SK-N-DZ (cell line): ENCODE measurements around the gene DOCK6.

Experiments
- DNase-seq: peaks from one replicate; pipeline ENCODE4 v3.0.0-alpha.2; 2015; ENCODE audit warnings: low spot score

Gene DOCK6

DNA sequence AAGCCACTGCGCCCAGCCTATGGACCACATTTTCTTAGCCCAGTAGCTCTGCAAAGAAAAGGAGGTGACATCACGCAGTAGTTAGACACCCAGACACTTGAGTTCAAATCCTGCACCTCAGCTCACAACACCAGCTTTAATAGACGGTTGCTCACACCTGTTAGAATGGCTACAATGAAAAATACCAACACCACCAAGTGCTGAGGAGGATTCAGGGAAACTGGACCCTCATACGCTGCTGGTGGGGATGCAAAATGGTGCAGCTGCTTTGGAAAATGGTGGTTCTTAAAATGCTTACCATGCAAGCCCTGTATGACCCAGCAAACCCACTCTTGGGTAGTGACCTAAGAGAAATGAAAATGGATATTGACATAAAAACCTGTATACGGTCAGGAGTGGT, 11.7 kb upstream of the DOCK6 start:
- DNase-seq = no peak

DNA sequence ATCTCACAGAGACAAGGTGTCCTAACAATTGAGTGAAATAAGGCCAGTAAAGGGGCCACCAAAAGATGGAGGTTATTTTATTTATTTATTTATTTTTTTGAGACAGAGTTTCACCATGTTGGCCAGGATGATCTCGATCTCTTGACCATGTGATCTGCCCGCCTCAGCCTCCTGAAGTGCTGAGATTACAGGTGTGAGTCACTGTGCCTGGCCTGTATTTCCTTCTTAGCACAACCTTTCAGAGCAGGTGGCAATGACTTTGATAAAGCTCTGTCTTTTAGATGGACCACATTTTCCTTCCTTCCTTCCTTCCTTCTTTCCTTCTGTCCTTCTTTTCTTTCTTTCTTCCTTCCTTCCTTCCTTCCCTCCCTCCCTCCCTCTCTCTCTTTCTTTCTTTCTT, 11.0 kb upstream of the DOCK6 start:
- no peak for DNase-seq

DNA sequence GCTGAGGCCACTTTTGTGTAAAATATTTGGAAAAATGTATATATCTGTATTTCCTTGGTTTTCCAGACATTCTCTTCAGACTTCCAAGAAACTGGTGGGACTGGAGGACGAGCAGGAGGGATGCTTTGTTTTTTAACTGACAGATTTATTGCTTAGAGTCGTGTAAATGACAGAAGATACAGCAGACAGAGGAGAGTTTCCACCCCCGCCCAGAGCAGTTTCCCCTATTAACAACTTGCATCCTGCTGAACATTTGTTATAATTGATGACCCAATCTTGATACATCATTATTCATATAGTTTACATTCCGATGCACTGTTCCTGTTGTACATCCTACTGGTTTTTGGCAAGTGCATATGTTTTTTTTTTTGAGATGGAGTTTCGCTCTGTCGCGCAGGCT, 7.1 kb upstream of the DOCK6 start:
- DNase-seq = no peak

DNA sequence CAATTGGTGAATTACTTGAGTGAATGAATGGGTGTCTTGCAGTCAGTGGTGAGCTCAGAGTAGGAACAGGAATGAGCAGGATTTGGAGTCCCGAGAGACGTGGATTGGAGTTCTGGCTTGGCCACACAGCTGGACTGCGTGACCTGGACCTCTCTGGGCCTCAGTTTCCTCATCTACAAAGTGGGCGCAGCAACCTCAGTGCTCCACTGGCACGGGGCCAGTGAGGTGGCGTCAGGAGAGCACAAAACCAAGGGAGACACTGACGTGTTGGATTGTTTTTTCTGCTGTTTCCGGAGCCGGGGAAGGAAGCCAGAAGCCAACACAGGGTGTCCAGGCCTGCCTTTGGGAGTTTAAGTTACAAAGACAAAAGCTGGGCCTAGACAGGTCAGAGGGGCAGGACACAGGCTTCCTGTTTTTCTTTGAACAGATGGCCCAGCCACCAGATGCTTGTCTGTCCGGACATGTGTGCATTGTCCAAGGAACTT, 6.5 kb upstream of the DOCK6 start:
- no peak for DNase-seq

DNA sequence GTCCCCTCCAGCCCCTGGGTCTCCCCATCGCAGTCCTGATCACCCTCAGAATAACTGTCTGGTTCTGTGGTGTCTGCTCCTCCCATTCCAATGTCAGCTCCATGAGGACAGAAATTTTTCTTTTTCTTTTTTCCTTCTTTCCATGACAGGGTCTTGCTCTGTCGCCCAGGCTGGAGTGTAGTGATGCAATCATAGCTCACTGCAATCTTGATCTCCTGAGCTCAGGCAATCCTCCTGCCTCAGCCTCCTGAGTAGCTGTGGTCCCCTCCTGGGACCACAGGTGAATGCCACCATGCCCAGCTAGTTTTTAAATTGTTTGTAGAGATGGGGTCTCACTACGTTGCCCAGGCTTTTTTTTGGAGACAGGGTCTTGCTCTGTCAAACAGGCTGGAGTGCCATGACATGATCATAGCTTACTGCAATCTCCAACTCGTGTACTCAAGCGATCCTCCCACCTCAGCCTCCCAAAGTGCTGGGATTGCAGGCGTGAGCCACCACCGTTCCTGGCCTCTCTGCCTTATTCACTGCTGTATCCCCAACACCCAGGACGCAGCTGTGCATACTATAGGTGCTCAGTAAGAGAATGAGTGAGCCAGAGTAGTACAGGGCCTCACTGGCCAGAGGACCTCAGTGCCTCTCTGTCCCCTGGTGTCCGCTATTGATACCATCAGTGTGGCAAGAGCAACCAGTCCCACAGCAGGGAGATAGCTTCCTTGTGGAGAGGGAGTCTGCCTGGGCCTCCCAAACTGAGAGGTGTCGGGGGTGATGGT, 5.2 kb upstream of the DOCK6 start:
- no peak for DNase-seq

DNA sequence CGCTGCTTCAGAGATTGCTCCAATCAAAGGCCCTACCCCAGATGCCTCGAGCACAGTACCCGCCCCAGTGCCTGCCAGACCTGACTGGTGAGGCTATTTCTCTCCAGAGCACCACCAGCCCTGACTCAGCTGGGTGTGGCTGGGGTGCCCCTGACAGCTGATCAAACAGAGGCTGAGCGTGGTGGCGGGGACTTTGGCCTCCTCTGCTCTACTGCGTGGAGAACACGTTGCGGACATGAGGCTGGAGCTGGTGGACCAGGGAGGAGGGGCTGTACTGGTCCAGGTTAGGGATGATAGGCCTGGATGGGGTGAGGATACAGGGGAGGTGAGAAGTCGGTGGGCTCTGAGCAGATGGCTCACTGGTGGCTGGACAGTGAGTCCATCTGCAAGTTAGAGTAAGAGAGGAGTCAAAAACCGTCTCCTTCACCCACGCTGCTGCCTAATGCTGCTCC, 3.5 kb upstream of the DOCK6 start:
- DNase-seq = no peak

DNA sequence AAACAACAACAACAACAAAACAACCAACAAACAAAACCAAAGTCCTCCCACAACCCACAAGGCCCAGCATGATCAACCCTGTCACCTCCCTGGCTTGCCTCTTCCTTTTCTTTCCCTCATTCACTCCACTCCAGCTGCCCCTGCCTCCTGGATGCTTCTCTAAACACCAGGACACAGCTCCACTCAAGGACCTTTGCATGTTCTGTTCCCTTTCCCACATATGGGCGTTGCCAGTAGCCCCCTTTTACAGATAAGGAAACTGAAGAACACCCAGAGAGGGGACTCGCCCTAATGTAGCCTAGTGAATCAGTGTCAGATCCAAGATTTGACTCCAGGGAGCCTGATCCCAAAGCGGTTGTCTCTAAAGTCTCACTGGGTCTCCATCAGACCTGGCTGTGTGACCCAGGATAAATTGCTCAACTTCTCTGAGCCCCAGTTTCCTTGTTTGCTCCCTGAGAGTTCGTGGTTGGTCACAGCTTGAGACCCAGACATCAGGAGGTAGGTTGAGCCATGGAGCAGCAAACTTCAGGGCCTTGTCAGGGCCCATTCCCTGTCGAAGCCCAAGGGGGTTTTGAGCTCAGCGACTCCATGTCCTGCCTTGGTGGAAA, 3.0 kb upstream of the DOCK6 start:
- DNase-seq = no peak

DNA sequence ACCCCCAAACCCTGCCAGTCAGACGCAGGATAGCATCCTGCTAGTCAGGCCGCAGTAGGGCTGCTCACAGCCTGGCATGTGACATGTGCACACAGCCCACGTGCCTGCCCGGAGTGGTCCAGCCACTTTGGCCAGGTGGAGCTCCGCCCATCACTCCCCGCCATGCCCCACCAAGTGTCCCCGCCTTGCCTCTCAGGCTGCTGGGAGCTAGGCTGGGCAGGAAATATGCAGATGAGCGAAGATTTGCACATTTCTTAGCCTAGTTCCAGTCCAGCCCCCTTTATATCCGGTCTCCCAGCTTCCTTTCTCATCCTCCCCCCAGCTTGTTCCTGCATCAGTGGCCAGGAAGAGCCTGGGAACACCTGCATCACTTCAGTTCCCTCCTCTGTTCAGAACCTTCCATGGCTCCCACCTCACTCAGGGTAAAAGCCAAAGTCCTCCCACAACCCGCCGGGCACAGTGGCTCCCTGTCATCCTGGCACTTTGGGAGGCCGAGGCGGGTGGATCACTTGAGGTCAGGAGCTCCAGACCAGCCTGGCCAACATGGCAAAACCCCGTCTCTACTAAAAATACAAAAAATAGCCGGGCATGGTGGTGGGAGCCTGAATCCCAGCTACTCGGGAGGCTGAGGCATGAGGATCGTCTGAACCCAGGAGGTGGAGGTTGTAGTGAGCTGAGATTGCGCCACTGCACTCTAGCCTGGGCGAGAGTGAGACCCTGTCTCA, 2.3 kb upstream of the DOCK6 start:
- no peak for DNase-seq

DNA sequence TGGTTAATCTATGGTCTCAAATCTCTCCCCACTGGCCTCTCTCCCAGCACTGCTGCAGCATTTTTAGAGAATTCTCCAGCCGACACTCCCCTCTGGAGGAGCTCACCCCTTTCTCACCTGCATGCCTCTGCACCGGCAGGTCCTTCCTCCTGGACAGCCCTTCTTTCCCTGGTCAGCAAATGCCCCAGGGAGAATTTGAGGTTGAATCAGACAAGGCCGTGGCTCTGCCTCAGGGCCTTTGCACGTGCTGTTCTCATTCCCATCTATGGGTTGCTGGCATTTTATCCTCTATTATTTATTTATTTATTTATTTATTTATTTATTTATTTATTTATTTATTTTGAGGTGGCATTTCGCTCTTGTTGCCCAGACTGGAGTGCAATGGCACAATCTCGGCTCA, 1.4 kb upstream of the DOCK6 start:
- DNase-seq = no peak

DNA sequence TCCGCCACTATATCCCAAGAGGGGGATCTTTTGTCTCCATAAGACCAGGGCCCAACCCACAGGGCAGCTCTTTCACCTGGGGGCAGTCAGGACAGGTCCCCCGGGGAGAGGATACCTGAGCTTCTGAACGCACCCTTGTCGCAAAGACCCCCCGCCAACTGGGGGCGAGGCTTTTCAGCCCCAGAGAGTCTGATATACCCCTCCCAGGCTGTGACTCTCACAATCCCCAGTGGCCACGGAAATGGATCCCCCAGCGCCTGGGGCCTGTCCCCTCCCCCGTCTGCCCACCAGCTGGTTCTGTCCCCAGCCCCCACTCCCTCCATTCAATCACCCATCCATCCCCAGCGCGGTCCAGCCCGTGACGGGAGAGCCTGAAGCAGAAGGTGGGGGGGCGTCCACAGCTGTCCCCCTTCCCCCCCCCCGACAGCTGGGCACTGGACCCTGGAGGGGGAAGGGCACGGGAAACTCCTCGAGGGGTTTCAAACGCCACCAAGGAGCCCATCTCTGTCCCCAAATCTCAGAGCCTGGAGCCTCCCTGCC, 823 bp downstream of the DOCK6 start:
- no peak for DNase-seq

DNA sequence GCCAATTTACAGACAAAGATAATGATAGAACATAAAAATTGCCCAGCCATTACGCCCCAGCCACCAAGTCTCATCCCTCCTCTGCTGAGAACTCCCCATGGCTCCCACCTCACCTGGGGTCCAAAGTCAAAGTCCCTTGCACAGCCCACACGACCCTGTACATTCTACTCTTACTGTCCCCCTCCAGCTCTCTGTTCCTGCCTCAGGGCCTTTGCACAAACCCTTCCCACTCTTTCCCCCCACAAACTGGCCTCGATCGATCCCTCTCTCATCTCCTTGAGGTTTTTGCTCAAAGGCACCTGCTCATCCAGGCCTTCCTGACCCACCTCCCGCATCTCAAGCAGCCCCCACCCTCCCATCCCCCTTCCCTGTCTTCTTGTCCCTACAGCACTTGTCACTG, 1.3 kb downstream of the DOCK6 start:
- no peak for DNase-seq

DNA sequence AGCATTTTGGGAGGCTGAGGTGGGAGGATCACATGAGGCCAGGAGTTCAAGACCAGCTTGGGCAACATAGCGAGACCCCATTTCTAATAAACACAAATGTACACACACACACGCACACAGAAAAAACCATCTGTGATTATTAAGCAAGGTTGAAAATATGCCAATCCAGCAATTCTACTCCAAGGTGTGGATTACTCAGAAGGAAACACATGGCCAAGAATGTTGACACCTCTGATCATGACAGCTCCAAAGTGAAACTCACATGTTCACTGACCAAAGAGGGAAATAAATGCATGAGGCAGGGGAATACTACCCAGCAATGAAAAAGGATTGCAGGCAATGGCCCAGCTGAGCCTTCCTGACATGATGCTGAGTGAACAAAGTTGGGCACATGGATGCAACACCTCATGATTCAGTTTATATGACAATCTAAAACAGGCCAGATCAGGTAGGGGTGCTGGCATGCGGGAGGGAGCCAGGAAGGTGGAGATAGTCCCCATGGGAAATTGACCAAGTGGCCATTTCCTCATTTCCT, 4.4 kb downstream of the DOCK6 start:
- no peak for DNase-seq

DNA sequence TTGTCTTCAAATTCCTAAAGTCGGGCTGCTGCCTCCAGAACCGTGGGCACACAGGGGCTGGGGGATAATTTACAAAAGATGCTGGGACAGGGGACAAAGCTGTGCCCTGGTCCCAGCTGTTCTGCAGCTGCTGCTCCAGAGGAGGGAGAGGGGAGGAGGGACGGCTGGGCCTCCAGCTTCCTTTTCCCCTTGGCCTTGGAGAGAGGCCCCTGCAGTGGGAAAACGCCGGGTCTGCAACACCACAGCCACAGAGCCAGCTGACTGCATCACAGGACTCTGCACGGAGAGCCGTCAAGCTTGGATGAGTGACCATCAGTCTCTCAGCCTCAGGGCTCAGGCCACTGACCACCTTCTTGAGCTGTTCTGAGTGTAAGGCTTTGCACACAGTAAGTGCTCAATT, 6.1 kb downstream of the DOCK6 start:
- DNase-seq = no peak

DNA sequence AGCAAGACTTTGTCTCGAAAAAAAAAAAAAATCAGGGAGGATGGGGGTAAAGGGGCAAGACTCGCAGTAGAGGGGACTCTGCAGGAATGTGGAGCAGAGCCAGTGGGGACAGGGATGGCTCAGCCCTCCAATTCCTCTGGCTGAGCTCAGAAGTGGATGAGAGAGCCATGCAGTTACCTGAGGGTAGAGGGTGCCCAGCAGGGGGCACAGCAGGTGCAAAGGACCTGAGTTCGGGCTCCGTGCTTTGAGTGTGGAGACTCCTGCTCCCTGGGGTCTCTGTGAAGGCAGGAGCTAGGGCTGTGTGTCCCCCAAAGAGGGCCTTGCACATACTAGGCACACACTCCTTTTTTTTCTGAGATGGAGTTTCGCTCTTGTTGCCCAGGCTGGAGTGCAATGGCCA, 7.7 kb downstream of the DOCK6 start:
- DNase-seq = no peak

DNA sequence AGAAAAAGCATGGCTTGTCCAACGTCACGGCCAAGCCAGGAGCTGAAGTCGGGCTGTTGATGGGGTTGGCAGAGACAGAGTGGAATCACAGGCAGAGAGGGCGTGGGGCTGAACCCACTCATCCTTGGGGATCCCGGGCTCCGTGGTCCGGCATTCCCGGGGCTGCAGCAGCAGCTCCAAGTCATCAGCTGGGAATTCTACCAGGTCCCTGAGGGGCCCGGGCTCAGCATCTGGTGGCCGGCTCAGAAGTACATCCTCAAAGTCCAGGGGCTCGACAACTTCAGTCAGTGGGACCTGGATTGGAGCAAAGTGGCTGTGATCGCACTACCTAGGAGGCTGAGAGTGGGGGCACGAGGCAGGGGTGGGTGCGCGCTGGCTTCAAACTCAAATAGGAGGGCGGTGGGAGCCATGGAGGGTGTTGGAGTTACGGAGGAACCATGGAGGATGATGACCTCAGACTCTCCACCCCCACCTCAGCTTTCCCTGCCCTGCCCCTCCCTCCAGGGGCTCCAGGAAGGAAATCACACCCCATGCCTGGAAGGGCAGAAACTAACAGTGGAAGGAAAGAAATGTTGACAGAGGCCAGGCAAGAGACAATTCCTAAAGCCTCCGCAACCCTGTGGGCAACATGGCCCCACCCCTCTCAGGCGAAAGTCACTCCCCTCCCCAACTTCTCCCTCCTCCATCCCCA, 9.5 kb downstream of the DOCK6 start:
- DNase-seq = no peak

DNA sequence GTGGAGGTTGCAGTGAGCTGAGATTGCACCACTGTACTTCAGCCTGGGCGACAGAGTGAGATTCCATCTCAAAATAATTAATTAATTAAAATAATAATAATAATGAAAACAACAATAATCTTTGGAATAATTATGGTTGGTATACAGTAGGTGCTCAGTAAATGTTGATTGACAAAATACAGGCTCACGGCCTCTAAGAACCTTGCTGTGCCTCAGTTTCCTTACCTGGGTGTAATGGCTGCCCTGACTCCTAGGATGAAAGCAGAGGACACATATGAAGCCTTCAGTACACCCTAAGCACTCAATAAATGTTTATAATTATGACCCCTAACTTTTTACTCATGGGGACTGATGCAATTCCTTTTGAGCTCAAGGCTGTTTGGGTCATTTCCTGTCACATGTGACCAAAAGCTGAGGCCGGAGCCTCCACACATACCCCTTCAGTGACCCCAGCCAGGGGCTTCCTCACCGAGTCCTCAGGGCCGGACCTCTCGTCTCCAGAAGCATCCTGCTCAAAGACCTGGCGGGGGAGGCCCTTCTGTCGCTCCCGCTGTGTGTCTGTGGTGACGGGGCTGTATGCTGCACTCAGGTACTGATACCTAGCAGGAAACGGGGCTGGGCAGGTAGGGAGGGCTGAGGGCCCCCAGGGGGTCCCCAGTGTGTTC, 10.5 kb downstream of the DOCK6 start:
- no peak for DNase-seq

DNA sequence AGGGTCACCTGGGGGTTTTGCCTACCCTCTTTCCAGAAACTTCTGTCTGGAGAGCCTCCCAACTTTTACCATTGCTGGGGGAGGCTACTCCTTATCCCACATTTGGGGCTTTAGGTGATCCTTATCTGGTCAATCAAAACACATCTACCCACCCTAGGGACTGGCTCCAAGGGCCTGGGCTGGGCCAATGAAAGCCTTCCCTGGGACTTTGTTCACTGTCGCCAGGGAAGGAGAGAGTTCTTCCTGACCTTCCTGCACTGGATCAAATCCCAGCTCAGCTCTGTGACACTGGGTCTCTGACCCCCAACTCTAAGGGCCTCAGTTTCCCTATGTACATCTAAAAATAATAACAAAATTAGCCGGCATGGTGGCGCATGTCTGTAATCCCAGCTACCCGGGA, 11.1 kb downstream of the DOCK6 start:
- no peak for DNase-seq

DNA sequence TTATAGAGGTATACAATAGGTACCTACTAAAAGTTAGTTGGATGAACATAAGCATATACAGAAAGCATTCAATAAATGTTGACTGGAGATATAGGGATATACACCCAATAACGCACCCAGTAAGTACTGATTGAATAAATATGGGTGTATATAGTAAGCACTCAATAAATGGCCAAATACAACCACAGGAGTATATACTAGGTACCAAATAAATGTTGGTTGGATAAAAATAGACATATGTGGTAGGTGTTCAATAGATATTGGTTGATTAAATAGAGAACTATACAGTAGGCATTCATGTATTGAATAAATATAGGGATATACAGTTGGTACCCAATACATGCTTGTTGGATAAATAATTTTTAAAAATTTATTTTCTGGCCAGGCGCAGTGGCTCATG, 13.5 kb downstream of the DOCK6 start:
- no peak for DNase-seq

DNA sequence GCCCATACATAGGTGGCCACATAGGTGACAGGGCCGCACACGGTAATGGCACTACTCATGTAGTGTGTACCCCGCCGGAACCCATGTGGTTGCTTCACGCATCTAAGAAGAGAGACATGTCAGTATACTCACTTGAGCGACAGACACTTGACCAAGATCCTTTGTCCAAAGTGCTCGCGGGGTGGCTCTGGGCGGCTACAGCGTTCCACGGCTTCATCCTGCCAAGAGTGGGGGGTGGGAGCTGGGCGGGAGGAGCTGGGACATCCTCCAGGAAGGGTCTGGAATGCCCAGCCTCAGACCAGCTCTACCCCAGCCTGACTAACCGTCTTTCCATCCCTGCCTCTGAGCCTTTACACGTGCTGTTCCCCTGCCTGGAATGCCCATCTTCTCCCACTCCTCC, 14.4 kb downstream of the DOCK6 start:
- no peak for DNase-seq

DNA sequence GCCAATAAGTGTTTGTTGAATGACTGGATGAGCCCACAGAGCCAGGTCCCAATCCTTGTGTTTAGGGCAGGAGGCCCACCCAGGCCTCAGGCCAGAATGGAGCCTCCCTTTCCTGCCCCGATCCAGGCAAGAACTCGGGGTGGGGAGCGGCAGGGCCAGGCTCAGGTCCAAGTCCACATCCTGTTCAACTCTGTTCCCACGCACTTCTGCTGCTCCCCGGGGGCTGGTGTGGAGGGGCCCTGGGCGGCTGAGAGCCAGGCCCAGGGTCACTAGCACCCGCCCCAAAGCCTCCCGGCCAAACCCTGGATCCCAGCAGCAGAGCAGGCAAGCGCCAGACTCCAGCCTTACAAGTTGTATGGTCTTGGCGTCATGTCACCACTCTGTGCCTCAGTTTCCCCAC, 14.9 kb downstream of the DOCK6 start:
- no peak for DNase-seq

DNA sequence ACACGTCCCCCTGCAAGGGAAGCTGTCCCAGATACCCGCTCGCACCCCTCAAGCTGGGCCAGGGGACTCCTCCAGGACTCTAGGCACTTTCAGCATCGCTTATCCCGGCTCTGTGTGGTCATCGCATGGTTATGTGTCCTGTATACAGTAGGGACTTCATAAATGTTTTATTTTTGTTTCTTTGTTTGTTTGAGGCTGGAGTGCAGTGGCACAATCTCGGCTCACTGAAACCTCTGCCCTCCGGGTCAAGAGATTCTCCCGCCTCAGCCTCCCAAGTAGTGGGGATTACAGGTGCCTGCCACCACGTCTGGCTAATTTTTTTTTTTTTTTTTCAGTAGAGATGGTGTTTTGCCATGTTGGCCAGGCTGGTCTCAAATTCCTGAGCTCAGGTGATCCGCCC, 15.4 kb downstream of the DOCK6 start:
- no peak for DNase-seq
